Measurements from ENCODE around the gene PDCD5.

GRCh38 chr19:32624410-32624809, 43.4 kb downstream of the PDCD5 start:
- TF ChIP-seq CTCF (IDR thresholded peaks at IDR 0.05) (no peak), POLR2A (IDR thresholded peaks at IDR 0.05) (no peak)

Measured in body of pancreas (tissue), 4 donors.